Middle frontal gyrus (tissue), 1 donor: Measurements from ENCODE around the gene SH3BP1.

Source experiments
- DNase-seq: peaks from one replicate; pipeline ENCODE4 v3.0.0-alpha.2; 2015; ENCODE audit warnings: low spot score; ENCODE audit errors: extremely low spot score

The SH3BP1 gene

GRCh38 chr22:37704645-37705044, 65.2 kb downstream of the SH3BP1 start:
- DNase-seq = no peak

- DNase-seq = no peak
These were observed 65.7 kb downstream of the SH3BP1 start for GRCh38 chr22:37705205-37705604.
